Endometrium (tissue), 2 donors: ENCODE results near the gene PANX1.
"Not testable (repeated sequence)": the region's sequence is repeated elsewhere in the genome, so short reads cannot be mapped to it uniquely, and the experiment has no call there.

Source experiments
- FAIRE-seq: peaks from 2 replicates; lab custom pipeline; 2012; peaks lifted over from hg19 to GRCh38; lab: Jason Lieb, UNC
- donor health status: control.
- donor health status: control.

The PANX1 gene, protein sequence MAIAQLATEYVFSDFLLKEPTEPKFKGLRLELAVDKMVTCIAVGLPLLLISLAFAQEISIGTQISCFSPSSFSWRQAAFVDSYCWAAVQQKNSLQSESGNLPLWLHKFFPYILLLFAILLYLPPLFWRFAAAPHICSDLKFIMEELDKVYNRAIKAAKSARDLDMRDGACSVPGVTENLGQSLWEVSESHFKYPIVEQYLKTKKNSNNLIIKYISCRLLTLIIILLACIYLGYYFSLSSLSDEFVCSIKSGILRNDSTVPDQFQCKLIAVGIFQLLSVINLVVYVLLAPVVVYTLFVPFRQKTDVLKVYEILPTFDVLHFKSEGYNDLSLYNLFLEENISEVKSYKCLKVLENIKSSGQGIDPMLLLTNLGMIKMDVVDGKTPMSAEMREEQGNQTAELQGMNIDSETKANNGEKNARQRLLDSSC

DNA sequence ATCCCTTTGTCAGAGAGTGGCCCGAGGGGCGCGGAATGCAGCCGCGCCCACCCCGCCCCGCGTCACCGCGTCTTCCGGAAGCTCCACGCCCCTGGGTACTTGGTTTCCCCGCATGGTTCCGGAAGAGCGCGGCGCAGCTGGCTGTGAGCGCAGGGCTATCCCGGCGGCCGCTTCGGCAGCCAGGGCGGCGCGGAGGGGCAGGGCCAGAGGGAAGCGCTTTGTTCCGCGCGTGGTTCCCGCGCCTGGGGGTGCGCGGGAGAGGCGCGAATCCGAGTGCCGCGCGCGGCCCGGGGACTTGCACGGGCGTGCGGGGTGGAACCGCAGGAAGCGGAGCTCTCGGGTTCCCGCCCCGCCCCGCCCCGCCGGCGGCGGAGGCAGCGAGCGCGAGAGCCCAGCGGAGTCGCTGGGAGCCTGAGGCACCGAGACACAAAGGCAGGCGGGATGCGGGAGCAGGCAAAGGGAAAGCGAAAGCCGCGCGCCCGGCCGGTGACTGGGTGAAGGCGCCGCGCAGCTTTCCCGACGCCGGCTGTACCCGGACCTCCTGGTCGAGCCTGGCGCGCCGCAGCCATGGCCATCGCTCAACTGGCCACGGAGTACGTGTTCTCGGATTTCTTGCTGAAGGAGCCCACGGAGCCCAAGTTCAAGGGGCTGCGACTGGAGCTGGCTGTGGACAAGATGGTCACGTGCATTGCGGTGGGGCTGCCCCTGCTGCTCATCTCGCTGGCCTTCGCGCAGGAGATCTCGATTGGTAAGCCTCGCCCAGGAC, at the start of gene PANX1:
Gene PANX1, plus strand, starts transcription at position 96 of the 766 bp plus-strand sequence. Its CDS starts 472 bp downstream, at position 568.
- no peak for FAIRE-seq

GRCh38 chr11:94084164-94084563, 44.5 kb upstream of the PANX1 start:
- FAIRE-seq, result no peak

DNA sequence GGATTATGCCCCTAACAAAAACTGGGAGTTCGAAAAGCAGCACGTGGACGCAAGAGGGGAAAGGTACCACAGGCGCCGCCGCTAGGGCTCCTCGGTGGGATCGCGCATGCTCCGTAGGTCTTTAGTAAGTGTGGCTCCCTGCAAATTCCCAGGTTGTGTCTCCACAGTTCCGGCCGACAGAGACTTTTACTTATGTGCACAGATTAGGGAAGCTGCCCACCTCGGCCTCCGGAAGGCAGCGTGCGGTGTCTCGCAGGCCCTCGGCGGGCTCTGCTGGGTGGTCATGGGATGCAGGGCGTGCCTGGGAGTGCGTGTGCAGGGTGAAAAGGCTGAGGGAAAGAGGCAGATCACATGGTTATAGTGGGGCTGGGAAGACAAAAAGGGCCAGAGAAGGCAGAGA, 39.7 kb upstream of the PANX1 start:
- FAIRE-seq, result no peak

DNA sequence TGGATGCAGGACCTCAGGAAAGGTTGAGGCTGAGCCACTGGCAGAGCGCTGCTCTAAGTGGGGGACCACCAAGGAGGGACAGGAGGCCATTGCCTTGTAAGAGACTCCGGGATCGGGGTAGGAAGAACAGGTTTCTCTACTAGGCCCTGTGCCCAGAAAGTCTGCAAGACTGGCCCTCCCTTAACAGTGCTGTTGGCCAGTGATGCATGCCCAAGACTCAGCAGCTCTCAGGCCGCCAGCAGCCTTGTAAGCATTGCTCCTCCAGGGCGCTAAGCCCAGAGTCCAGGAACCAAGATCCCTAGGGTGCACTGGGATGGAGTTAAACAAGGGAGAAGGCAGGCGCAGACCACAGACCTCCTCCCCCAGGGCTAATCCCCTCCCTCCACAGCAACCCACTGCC, 39.3 kb upstream of the PANX1 start:
- FAIRE-seq, result no peak

DNA sequence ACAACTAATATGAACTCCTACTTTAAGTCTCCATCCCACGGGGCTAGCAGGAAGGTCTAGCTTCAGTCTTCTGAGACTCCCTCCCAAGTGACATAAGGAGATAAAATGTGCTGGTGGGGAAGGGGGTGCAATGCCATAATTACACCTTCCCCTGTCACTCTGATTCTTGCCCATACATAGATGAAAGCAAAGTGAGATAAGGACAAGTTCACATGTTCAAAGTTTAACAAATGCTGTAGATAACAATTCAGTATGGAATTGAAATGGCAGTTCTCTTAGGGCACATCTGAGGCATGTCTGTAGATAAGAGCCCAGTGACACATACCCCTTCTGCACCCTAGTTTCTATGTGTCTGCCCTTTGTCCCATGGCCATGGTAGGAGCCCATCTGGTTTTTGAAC, 38.2 kb upstream of the PANX1 start:
- no peak for FAIRE-seq

DNA sequence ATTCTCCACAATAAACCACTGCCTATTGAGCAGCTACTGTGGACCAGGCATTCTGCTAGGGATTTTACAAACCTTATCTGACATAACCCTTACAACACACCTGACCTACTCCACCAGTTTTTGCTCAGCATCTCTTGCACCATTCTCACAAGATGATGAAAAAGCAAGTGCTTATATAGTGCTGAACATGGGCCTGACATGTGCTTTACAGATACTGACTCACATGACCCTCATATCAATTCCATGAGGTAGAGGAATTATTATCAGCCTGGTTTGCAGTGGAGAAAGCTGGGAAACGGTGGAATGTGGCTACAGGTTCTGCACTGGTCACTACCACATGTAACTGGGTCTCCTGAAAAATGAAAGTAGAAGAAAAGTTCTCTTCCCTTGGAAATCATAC, 37.5 kb upstream of the PANX1 start:
- FAIRE-seq, result no peak

GRCh38 chr11:94100253-94100652, 28.4 kb upstream of the PANX1 start:
- no peak for FAIRE-seq

DNA sequence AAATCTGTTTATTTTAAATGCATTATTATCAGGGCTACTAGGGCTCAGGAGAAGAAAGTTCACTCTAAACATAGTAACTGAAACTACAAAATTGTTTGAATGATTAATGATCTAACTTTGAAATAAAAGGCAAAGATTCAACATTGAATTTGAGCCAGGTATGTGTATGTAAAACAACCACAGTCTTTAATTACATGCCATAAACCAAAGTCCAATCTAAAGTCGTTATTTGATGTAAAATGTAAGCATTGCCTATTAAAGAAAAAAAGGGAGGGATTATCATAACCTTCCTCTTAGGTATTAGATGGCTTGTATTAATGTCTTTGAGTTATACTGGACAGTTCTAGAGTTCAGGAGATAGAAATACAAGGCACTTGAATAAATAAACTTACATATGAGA, 25.2 kb upstream of the PANX1 start:
- FAIRE-seq, result no peak

- FAIRE-seq, result no peak
Measured at GRCh38 chr11:94104734-94105133, 23.9 kb upstream of the PANX1 start.

- no peak for FAIRE-seq
Measured at GRCh38 chr11:94106716-94107115, 21.9 kb upstream of the PANX1 start.

DNA sequence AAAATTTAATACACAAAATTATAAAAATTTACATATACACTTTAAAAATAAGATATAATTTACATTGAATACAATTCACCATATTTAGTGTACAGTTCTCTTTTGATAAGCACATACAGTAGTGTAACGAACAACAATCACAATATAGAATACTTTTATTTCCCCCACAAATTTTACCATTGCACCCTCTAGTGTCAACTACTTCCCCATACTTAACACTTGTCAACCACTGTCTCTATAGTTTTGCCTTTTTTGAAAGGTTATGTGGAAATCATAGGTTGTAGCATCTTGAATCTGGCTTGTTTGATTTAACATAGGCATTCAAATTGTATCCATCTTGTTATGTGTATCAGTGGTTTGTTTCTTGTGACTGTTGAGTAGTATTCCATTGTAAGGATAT, 21.3 kb upstream of the PANX1 start:
- no peak for FAIRE-seq

GRCh38 chr11:94111241-94111640, 17.4 kb upstream of the PANX1 start:
- no peak for FAIRE-seq

DNA sequence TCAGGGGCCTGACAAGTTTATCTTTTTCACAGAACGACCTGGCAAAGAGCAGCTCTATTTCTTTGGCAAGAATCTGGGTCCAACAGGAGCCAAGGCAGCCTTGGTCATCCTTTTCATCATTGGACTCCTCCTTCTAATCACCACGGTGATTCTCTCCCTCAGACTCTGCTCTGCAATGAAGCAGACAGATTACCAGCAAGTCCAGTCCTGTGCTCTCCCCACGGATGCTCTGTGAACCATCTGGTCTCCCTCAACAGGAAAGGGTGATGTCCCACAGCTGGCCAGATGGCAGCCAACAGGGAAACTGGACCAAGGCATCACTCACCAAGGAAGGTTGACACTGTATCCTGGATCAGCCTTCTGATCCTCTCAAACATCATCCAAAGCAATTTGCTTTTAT, 17.0 kb upstream of the PANX1 start:
- no peak for FAIRE-seq

- no peak for FAIRE-seq
Measured at GRCh38 chr11:94112206-94112953, 16.3 kb upstream of the PANX1 start.

- FAIRE-seq, result no peak
Measured at GRCh38 chr11:94117197-94117574, 11.5 kb upstream of the PANX1 start.

DNA sequence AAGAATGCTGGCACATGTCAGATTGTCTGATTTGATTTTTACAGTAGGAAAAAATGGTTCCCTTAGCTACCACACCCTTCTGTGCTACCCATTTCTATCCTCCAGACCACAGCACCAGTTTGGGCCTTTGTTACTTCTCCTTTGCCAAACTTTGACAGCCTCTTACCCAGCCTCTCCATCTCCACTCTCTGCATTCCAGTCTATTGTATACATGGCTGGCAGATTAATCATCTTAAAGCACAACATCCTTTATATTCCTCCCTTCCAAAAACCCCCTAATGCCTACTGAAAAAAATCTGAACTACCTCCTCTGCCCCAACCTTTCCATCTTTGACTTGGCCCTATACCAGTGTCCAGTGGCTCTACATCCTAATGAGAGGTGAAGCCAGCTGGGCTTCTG, 10.8 kb upstream of the PANX1 start:
- FAIRE-seq, result no peak

DNA sequence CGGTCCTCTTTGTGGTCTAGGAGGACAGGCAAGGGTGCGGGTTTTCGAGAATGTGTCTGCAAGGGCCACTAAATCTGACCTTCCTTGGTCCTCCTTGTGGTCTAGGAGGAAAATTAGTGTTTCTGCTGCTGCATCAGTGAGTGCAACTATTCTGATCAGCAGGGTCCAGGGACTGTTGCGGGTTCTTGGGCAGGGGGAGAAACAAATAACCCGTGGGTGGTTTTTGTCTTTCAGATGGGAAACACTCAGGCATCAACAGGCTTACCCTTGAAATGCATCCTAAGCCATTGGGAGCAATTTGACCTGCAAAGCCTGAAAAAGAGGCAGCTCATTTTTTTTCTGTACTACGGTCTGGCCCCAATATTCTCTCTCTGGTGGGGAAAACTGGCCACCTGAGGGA, 9.0 kb upstream of the PANX1 start:
- FAIRE-seq, result not testable (repeated sequence)

GRCh38 chr11:94120516-94120915, 8.1 kb upstream of the PANX1 start:
- FAIRE-seq, result not testable (repeated sequence)

DNA sequence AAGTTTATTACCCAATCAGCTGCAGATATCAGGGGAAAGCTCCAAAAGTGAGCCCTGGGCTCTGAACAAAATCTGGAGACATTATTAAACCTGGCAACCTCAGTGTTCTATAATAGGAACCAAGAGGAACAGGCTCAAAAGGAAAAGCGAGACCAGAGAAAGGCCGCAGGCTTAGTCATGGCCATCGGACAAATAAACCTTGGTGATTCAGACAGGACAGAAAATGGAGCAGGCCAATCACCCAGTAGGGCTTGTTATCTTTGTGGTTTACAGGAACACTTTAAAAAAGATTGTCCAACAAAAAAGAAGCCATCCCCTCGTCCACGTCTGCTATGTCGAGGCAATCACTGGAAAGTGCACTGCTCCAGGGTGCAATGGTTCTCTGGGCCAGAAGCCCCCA, 7.7 kb upstream of the PANX1 start:
- FAIRE-seq, result no peak

DNA sequence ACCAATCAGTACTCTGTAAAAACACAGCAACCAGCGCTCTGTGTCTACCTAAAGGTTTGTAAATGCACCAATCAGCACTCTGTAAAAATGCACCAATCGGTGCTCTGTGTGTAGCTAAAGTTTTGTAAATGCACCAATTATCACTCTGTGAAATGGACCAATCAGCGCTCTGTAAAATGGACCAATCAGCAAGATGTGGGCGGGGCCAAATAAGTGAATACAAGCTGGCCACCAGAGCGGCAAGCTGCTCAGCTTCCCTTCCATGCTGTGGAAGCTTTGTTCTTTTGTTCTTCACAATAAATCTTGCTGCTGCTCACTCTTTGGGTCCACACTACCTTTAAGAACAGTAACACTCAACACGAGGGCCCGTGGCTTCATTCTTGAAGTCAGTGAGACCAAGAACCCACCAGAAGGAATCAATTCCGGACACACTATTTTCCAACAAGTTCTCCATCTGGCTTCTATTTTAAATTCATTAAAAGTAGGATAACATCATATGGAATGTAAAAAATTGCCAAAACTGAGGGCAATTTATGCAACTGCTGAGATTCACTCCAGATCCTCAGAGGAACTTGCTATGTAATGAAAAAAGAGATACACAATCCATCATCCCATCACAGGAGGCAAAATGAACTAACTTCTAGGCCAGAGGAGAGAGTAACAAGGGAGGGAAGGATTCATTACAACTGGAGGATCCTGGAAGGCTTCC, 3.1 kb upstream of the PANX1 start:
- no peak for FAIRE-seq

- FAIRE-seq, result no peak
Measured at GRCh38 chr11:94127638-94128037, 1.0 kb upstream of the PANX1 start.

- no peak for FAIRE-seq
Measured at GRCh38 chr11:94128291-94128745, 323 bp upstream of the PANX1 start.
